GM21717 (cell line): Measurements from ENCODE around the gene NT5DC2.
A peak's percentile ranks its signal among the peaks of the same experiment; 100 is the strongest.

ENCODE experiments used
- ATAC-seq: cut with Tn5 transposase; IDR thresholded peaks from one replicate; pipeline ENCODE4 v1.9.1; 2021; ENCODE audit warnings: mild to moderate bottlenecking, moderate library complexity; ENCODE audit not compliant: unreplicated experiment

Gene NT5DC2

DNA sequence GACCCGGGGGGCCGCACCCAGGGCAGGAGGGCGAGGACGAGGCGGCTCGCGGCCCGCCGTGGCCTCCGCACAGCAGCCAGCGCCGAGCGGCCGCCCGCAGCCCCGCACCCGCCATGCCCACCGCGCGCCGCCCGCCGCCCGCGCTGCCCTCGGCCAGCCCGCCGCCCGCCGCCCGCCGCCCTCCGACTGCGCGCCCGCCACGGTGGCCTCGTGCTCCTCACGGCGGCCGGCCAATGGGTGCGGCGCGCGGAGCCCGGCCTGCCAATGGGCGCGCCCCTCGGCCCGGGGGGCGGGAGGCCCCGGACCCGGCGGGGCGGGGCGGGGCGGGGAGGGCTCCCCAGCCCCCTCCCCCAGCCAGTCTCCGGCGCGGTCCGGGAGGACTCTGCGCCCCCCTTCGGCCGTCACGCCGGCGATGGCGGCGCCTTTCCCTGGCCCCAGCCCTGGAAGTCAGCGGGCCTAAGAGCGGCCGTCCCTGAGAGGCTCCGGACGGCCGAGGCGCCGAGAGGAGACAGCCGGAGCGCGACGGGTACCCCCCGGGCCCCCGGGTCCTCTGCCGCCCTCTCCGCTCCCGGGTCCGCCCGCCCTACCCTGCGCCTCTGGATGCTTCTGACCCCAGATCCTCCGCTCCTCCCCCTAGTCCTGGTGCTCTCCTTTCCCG is at the start of gene NT5DC2:
NT5DC2 (minus strand) TSS at position 235 of the 658 bp plus-strand sequence; CDS start at position 115, 120 bp downstream.
- ATAC-seq, result peak; percentile 29

DNA sequence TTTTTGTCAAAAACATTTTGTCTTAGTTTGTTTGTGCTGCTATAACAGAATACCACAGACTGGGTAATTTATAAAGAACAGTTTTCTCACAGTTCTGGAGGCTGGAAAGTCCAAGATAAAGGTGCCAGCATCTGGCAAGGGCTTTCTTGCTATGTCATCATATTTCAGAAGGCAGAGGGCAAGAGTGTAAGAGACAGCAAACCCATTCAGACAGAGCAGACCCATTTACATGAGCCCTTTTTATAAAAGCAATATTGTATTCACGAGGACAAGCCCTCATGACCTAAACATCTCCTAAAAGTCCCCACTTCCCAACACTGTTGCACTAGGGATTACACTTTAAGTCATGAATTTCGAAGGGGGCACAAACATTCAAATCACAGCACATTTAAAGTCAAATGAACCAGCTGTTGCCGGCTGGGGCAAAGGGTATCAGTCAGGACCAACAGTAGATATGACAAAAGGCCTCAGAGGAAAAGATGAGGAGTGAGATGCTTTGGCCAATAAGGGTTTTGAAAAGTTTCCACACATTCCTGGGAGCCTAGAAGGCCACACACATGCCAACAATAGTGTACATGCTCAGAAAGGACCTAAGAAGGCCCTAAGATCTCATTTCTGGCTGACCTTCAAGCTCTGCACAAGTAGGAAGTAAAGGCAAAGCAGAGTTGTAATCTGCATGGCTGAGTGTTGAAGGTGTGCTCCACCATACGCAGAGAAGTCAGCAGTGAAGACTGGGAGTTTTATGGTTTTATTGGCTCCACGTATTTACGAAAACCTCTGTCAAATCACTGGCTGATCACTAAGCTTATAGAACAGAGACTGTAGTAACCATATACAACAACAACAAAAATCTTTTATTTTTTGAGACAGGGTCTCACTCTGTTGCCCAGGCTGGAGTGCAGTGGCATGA is 40.7 kb upstream of the NT5DC2 start:
- no peak for ATAC-seq

DNA sequence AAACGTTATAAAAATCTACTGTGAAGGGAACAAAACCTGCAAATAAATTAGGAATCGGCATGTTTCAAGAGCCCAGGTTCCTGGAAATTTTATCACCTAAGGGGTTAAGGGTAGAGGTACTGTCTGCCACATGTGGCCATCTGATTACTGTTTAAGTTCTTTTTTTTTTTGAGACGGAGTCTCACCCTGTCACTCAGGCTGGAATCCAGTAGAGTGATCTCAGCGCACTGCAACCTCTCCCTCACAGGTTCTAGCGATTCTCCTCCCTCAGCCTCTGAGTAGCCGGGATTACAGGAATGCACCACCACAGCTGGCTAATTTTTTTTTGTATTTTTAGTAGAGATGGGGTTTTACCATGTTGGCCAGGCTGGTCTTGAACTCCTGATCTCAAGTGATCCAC is 38.6 kb upstream of the NT5DC2 start:
- ATAC-seq, result no peak

DNA sequence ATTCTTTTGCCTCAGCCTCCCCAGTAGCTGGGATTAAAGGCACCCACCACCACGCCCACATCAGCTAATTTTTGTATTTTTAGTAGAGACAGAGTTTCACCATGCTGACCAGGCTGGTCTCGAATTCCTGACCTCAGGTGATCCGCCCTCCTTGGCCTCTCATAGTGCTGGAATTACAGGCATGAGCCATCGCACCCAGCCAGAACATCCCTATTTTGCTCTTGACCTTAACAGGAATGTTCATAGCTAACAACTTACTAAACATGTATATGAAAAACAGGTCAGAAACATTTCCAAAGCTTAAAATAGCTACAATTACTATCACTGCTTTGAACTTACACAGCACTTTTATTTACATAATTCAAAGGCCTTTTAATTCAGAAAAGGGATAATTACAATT is 36.4 kb upstream of the NT5DC2 start:
- ATAC-seq, result no peak

DNA sequence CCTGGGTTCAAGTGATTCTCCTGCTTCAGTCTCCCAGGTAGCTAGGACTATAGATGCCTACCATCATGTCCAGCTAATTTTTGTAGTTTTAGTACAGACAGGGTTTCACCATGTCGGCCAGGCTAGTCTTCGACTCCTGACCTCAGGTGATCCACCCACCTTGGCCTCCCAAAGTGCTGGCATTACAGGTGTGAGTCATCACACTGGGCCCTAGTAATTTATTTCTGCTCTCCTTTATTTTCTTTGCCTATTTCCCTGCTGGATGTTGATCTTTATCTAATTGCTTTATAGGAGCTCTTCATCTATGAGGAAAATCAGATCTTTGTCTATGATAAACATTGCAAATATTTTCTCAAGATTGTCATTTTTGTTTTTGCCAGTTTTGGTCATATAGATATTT is 34.4 kb upstream of the NT5DC2 start:
- ATAC-seq, result no peak

DNA sequence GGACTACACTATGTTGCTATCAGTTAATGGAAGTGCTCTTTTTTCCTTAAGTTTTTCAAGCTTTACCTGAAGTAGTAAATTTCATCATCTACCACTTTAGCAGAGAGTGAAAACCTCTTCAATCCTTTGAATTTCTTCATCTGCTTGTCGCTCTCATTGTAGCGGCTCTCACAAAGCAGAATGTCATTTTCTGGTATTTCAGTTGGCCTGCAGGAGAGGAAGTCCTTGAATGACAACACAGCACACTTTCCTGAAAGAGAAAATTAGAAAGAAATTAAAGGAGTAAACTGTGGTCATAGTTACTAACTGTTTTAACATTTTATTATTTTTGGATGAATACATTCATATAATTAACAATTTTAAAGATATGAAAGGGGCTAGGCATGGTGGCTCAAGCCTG is 30.3 kb upstream of the NT5DC2 start:
- ATAC-seq, result no peak

DNA sequence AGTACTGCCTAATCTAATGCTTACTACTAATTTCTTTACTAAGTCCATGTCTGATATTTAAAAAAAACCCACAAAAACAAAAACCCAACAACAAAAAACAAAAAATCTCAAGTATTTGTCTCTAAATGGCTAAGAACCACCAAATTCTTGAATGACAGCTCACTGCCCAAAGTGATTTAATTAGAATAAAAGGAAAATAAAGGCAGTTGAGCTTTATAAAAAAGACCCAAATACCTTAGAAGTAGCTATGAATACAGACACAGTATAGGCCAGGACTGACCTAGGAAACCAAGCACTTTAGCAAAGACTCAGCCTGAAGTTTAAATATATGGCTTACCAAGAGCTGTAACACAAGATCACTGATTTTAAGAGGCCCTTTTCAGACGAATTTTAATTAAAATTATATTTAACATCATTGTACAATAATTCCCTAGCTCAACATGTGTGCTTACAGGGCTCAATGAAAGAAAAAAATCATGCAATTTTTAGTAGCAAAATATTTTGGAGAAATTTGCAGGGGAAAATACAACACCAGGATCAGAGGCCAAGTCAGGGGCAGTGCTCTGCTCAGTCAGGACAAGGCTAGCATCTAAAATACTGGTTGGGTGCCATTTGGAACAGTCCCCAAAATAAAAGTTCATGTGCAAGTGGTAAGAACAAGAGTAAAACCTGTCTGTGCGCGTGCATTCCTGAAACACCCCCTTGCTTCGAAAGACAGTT is 27.5 kb upstream of the NT5DC2 start:
- ATAC-seq, result no peak

DNA sequence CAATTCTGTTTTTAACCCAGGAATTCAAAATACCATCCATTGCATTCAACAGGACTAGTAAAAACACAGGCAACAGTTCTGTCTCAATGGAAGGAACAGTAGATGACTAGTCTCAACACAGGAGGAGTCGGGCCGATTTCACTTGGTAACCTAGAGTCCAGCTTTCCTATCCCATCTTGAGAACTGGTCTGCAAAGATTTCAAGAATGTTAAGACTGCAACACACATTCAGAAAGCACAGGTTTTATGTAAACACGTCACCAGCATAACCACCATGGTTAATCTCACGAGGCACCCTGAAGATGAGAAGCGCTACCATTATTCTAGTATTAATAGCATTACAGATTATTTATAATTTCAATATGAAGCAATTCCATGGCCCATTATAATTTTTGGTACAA is 24.8 kb upstream of the NT5DC2 start:
- ATAC-seq, result no peak

DNA sequence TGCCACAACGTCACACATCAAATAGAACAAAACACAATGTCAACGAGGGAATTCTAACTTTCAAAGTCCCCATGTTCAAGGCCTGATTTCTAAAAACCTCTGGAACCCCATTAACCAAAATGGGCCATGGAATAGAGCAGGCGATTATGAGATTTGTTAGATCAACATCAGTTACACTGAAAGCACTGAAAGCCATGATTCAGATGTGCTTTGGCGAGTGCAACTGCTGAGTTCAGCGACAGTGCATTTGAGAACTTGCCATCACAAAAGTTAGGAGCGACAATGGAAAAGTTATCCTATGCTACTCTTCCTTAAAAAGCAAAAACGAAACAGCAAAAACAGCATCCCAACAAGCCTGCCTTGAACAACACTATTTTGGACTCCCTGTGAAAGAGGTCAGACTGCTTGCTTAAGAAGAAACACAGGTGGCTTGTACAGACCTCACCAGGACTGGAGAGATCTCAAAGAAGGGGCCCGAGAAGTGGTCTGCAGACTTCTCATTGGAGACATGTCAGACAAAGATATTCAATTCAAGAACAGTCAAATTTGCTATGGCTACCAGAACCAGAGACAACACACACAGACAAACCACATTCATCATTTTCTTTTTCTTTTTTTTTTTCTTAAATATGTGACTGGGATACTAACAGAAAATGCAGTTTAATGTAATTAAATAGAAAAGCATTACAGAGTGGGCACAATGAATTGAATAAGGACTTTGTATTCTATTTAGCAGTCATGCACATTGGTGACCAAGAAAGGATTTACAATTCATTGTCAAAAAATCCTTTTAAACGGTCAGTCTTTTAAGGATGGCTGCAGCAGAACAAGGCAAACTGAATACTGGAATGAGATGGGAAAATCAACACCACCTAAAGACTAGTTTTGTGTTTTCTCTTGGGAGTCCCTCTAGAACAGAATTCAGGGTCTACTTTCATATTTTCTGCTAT is 23.6 kb upstream of the NT5DC2 start:
- ATAC-seq, result no peak

DNA sequence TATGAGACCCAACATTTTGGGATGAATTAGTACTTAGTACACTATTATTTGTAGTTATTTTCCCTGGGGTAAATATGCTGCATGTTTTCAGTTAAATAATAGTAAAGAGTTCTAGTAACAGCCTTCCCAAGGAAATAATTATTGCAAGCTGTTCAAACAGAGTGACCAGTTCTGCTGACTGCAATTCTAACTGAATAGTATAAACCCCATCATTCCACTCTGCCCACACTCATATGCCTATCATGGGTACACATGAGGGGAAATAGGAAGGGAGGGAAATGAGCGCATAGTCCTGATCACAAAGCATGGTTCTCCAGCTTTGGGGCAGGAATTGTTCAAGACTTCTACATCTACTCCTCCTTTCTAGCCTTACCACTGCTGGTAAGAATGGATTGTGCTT is 21.4 kb upstream of the NT5DC2 start:
- no peak for ATAC-seq

DNA sequence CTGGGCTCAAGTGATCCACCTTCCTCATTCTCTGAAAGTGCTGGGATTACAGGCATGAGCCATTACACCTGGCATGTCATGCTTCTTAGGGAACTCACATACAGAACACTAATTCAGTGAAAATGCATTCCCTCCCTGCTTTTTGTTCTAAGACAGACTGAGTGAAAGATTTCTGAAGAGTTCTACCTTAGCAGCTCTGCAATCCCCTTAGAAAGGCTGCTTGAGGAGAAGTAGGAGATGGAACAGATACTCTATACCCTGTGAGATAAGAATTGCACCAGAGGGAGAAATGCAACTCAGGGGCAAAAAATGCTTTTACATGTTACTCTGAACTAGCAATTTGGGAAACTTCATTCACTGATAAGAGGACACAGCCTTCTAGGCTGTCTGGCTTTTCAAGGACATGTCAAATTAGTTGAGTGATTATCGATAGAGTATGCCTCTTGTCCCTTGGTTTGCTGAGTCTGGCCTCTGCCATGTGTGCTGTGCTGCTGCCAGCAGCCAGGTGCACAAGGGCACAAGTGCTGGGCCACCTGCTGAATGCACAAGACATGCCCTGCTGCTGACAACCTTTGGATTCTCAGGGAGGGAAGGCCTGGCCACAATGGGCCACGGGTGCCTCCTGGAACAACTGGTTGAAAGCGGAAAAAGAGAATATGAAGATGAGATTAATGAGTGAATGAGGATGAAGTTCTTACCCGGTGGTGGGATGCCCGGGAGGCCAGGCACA is 20.5 kb upstream of the NT5DC2 start:
- no peak for ATAC-seq

DNA sequence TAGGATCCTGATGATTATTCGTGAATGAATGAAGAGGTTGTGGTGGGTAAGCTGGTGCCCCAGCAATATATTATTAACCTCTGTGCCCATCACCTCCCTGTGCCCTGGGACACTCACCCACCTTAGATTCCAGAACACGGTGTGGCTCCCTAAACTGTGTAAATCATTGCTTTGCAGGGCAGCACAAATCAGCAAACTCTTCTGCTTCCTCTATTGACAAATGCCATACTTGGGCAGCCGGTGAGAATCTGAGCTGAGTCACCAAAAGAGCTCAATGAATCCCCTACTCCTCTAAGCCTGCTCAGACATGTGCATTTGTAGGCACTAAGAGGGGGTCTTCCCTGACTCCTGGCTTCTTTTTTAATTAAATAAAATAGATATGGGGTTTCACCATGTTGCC is 18.4 kb upstream of the NT5DC2 start:
- ATAC-seq, result no peak

DNA sequence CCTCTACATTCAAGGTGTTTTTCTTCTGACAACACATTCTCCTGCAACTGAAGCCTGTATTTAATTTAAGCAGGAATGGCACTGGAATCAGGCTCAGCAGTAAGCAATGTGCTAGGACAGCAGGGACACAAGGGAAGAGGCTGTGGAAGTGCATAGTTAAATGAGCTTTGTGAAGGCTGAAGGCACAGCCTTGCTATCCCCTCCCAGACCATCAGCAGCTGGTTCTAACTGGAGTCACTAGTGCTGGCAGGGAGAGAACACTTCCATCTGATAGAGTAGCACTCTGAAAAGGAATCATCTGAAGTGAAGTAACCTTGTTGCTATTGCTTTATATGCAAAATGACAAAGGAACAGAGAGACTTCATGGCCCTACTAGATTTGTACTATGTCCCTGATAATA is 17.5 kb upstream of the NT5DC2 start:
- no peak for ATAC-seq

DNA sequence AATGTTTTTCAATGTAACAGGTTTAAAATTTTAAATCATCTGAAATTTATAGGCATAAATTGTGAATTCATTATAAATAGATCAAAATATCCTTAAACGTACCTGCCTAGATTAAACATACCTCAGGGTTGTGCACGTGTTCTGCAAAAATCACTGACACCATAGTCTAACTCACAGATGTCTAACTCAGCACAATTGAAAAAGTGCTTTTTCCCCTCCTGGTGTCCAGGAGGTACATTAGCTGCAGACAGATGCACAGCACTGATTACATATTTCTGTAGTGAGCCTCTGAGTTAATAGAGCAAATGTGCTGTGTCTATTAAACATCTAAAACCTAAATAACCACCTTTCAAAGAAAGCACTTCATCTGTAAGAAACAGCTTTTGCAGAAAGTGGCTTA is 13.5 kb upstream of the NT5DC2 start:
- ATAC-seq, result no peak

DNA sequence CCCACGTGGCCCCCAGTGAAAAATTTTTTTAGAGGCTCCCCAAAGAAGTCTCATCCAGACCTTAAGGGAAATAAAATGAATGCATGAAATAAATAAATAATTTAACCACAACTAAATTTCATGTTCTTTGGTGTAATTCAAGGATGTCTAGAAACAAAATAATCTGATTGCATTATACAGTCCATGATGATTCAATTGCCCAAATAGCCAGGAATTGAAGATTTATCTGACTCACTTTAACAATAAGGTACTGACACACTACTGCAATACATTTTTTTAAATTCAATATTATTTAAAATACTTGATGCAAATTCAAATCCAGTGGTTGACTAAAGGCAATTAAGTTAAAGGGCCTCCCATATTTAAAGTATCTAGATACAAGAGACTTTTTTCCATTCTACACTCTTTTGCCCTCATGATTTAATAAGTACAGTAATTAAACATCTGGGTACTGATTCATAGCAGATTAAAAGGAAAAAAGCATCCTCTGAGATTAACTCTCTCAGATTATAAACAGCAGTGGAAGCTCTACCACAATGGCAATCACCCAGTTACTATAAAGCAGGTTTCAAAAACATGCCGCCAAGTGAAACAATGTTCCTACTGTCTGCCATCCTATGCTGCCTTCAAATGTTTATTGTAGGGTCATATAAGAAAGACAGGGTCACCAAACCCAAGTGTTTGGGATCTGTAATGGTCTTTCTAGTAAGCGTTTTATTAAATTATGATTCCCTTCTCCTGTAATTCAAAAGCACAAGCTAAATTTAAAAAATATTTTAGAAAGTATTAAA is 12.6 kb upstream of the NT5DC2 start:
- ATAC-seq, result no peak

DNA sequence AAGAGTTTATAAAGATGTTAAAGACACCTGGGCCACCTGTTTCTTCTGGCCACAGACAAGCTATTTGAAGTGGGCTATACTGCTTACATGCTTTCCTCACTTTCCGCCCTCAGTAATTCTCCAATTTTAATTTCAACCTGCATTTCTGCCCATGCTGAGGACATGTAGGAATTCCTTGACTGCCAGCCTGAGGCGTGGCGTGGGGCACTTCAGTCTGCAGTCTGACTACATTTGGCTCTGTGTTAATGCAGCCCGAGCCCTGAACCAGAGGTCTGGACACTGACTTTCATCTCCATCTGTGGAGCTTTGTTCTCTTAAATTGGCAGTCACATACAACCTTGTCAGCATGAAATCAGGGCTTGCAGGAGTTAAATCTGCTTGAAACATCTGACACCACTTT is 11.3 kb upstream of the NT5DC2 start:
- ATAC-seq, result no peak

DNA sequence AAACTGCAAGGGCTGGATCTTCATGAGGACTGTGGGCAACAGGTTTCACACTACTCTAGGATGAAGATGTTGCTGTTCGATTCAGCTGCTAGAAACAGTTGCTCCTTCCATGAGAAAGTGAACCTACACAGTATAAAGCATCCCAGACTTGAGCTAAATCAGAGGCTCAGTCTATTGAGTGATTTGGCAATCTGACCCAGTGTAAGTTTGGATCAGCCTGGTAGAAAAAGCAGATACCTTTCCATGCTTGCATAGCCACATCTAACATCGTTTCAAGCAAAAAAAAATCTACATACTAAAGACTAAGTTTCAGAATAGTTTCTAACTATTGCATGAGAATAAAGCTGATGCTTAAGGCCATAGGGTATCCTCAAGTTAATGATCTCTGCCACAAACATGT is 7.4 kb upstream of the NT5DC2 start:
- no peak for ATAC-seq

DNA sequence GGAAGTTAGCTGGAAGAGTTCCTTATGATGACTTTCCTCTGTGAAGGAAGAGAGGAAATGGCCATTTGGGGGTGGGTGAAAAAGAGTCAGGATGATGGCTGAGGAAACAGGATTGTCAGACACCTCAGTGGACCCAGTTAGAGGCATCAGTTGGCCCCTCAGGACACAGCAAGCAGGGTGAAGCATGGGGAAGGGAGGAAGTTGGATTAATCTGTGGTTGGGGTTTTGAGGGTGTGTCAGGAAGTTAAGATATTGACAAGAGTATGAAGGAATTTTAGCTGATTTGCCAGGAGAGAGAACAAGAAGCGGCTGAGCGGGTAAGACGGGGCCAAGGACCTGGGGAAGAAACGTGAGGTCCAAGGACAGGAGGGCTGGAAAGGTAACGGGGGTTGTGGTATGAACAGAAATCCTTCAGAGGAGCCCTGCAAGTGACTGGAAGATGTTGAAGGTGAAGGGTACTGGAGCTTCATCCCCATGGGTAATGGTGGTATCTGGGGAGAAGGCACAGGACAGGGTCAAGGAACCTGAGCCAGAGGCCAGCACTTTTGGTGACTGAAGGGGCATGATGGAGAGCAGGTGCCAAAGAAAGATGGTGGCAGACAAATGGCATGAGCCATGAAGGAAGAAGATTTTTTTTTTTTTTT is 5.5 kb upstream of the NT5DC2 start:
- no peak for ATAC-seq
